IMR-90 (cell line): ENCODE data around the gene RNF175. TPM values are rescaled to one million over a fixed set of nuclear protein-coding genes. Genes with fewer than 3 reads are reported as not detected.
A peak's percentile ranks its signal among the peaks of the same experiment; 100 is the strongest.

ENCODE experiments used
- ATAC-seq: fragments of 200-7000 bp; cut with Tn5 transposase; 2 replicates; pipeline ENCODE4 v1.9.1; 2020; ENCODE audit warnings: low read depth, mild to moderate bottlenecking, moderate library complexity
- BruUV-seq: library from RNA; stranded (reverse); fragments of 400-500 nt; replicated peaks from 2 replicates; lab custom pipeline; 2021; lab: Mats Ljungman, UMichigan
- CTCF ChIA-PET: fragments of 300-600 bp; formaldehyde crosslinking; extraction: SDS; loops from one replicate; lab custom pipeline; 2021; ENCODE audit warnings: antibody characterized with exemption; lab: Yijun Ruan, JAX
- POLR2A ChIA-PET: fragments of 300-600 bp; sonication (Branson Sonifier 250); formaldehyde crosslinking; loops from one replicate; lab custom pipeline; 2022; ENCODE audit warnings: antibody characterized with exemption; ENCODE audit not compliant: unreplicated experiment; lab: Charles Lee
- DNase-seq: peaks from one replicate; pipeline ENCODE4 v3.0.0; 2013
- H2AFZ ChIP-seq: replicated peaks from 2 replicates; pipeline ENCODE3; 2013; ENCODE audit warnings: low read length, mild to moderate bottlenecking; ENCODE audit not compliant: poor library complexity
- H2AK5ac ChIP-seq: 2 replicates; pipeline ENCODE4 v1.6.1; 2013; ENCODE audit warnings: low read depth, low read length, inconsistent platforms
- H2AK9ac ChIP-seq: replicated peaks from 2 replicates; pipeline ENCODE3; 2013; ENCODE audit warnings: mild to moderate bottlenecking, low read depth, low read length, moderate library complexity; ENCODE audit not compliant: poor library complexity
- H2BK120ac ChIP-seq: 2 replicates; pipeline ENCODE4 v1.6.1; 2013; ENCODE audit warnings: low read depth, low read length, inconsistent platforms
- H2BK15ac ChIP-seq: 3 replicates; pipeline ENCODE4 v1.6.1; 2013; ENCODE audit warnings: low read depth, low read length, inconsistent platforms
- H2BK20ac ChIP-seq: 2 replicates; pipeline ENCODE4 v1.6.1; 2013; ENCODE audit warnings: low read depth, mild to moderate bottlenecking, inconsistent platforms, low read length, moderate library complexity
- H2BK5ac ChIP-seq: 2 replicates; pipeline ENCODE4 v1.6.1; 2013; ENCODE audit warnings: mild to moderate bottlenecking, low read depth, low read length, inconsistent platforms; ENCODE audit not compliant: poor library complexity, severe bottlenecking
- H3K14ac ChIP-seq: replicated peaks from 2 replicates; pipeline ENCODE4 v1.6.1; 2013; ENCODE audit warnings: low read depth, low read length, inconsistent platforms
- H3K18ac ChIP-seq: 2 replicates; pipeline ENCODE4 v1.6.1; 2013; ENCODE audit warnings: low read depth, low read length, control low read depth
- H3K23ac ChIP-seq: 2 replicates; pipeline ENCODE4 v1.6.1; 2013; ENCODE audit warnings: low read depth, low read length, inconsistent platforms
- H3K27ac ChIP-seq: 2 replicates; pipeline ENCODE4 v1.5.1; 2013; ENCODE audit warnings: mild to moderate bottlenecking, control low read depth, low read length; ENCODE audit not compliant: insufficient read depth
- H3K27me3 ChIP-seq: 2 replicates; pipeline ENCODE4 v1.6.1; 2013; ENCODE audit warnings: low read length; ENCODE audit not compliant: control insufficient read depth, insufficient read depth
- H3K36me3 ChIP-seq: 2 replicates; pipeline ENCODE4 v1.6.1; 2013; ENCODE audit warnings: low read length, mixed read lengths; ENCODE audit not compliant: control insufficient read depth, insufficient read depth
- H3K4ac ChIP-seq: 2 replicates; pipeline ENCODE4 v1.6.1; 2013; ENCODE audit warnings: low read depth, low read length, inconsistent platforms
- H3K4me1 ChIP-seq: 2 replicates; pipeline ENCODE4 v1.6.1; 2013; ENCODE audit warnings: low read length, mixed read lengths; ENCODE audit not compliant: control insufficient read depth, insufficient read depth
- H3K4me2 ChIP-seq: 2 replicates; pipeline ENCODE4 v1.6.1; 2013; ENCODE audit warnings: low read depth, mild to moderate bottlenecking, control low read depth, low read length, moderate library complexity
- H3K4me3 ChIP-seq: 2 replicates; pipeline ENCODE4 v1.5.1; 2013; ENCODE audit warnings: low read depth, mild to moderate bottlenecking, control low read depth, low read length, moderate library complexity; ENCODE audit not compliant: insufficient read depth
- H3K56ac ChIP-seq: 2 replicates; pipeline ENCODE4 v1.6.1; 2013; ENCODE audit warnings: low read length, inconsistent platforms; ENCODE audit not compliant: insufficient read depth; ENCODE audit errors: extremely low read depth
- H3K79me1 ChIP-seq, 2 experiments: 2 replicates each; pipeline ENCODE4 v1.6.1; 2013; ENCODE audit warnings: low read length in 2 of 2, inconsistent platforms in 1 of 2, low read depth in 1 of 2
- H3K9ac ChIP-seq: 2 replicates; pipeline ENCODE4 v1.6.1; 2013; ENCODE audit warnings: low read depth, low read length, control low read depth
- H3K9me1 ChIP-seq: 2 replicates; pipeline ENCODE4 v1.6.1; 2013; ENCODE audit warnings: low read length, inconsistent platforms; ENCODE audit not compliant: insufficient read depth
- H3K9me3 ChIP-seq: 2 replicates; pipeline ENCODE4 v1.6.1; 2013; ENCODE audit warnings: low read length; ENCODE audit not compliant: control insufficient read depth, insufficient read depth
- H4K20me1 ChIP-seq: 2 replicates; pipeline ENCODE4 v1.6.1; 2013; ENCODE audit warnings: low read length, inconsistent platforms; ENCODE audit not compliant: insufficient read depth
- H4K5ac ChIP-seq: 2 replicates; pipeline ENCODE4 v1.6.1; 2013; ENCODE audit warnings: mild to moderate bottlenecking, low read depth, low read length, control low read depth
- H4K8ac ChIP-seq, 2 experiments: 2 replicates each; pipeline ENCODE4 v1.6.1; 2013; ENCODE audit warnings: low read depth in 2 of 2, low read length in 2 of 2, control low read depth in 1 of 2, inconsistent platforms in 1 of 2
- H4K91ac ChIP-seq: 2 replicates; pipeline ENCODE4 v1.6.1; 2013; ENCODE audit warnings: low read depth, low read length, inconsistent platforms; ENCODE audit not compliant: insufficient read depth
- BHLHE40 ChIP-seq: fragments of 150-350 bp; IDR thresholded peaks from 2 replicates; pipeline ENCODE4 v1.6.1; 2016; ENCODE audit warnings: mild to moderate bottlenecking, low read depth, low read length
- WGBS, 2 experiments: methylation state at CpG; one replicate each; pipeline versions ENCODE4 v1.1.5 to v1.1.7; 2013; ENCODE audit warnings: missing lambda C conversion rate in 2 of 2; ENCODE audit not compliant: insufficient read length in 1 of 2; ENCODE audit errors: extremely low coverage in 2 of 2; 5-methylcytosine and 5-hydroxymethylcytosine counted together
- dilution Hi-C: fragments of 300-500 bp; cut with HindIII; formaldehyde crosslinking; loops from one replicate; pipeline ENCODE4 v1.14.3; 2018; ENCODE audit warnings: low sequenced_read_pairs; ENCODE audit not compliant: unreplicated experiment
- in situ Hi-C: fragments of 300-500 bp; cut with MboI; formaldehyde crosslinking; loops from 3 replicates; pipeline ENCODE4 v1.14.3; 2019; ENCODE audit warnings: low sequenced_read_pairs, inconsistent platforms, mixed read lengths
- intact Hi-C: fragments of 100-400 bp; cut with micrococcal nuclease; formaldehyde crosslinking; loops from 2 replicates; pipeline ENCODE4 v1.10.0; 2022
- polyA plus RNA-seq, 3 experiments: library from polyadenylated mRNA; depleted of rRNA; stranded (reverse); fragments of >200 nt; gene quantifications; 2 replicates each; pipeline ENCODE4 v1.2.3, GENCODE V29; 2012; ENCODE audit warnings: low replicate concordance in 1 of 3
- total RNA-seq: library from RNA; depleted of rRNA; stranded (reverse); fragments of >200 nt; gene quantifications from 2 replicates; pipeline ENCODE4 v1.2.3, GENCODE V29; 2012
- TF ChIP-seq, protein P1 (sequence below): fragments of 150-350 bp; IDR thresholded peaks from 2 replicates; pipeline ENCODE4 v1.6.1; 2017; ENCODE audit warnings: mild to moderate bottlenecking, antibody characterized with exemption, low read length, low read depth

RNF175 gene
- total and polyA plus RNA-seq, 2 of the 4 experiments (the other 2 are of a cell fraction): not detected

DNA sequence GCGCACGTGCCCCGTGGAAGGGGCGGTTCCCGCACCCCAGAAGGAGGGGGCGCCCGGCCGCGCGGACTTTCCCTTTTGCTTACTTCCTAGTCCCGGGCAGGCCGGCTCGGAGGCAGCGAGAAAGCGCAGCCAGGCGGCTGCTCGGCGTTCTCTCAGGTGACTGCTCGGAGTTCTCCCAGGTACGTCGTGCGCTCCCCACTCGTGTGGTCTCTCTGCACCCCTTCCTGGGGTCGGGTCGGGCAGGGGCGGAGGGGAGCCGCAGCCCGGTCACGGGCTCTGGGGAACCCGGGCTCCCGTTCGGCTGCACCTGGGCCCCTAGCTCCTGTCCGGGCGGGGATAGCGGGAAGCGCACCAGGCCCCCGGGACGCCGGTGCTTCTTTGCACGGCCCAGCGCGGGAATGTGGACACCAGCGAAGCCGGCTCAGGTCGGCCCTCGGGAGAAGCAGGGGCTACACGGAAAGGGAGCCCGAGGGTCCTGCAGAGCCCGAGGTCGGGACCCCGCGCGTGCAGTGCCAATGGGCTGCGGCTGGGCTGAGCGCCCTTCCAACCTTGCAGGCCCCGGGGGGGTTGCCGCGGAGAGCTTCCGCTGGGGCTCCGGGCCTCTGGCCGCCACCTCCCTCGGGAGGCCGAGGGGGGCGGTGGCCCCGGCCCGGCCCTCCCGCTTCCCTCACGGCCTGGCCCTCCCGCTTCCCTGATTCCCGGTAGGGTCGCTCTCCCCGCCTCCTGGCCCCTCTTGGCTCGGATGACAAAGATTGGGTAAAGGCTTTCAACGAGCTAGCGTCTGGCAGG is 75.4 kb downstream of the RNF175 start, which contains the start of gene TLR2:
Gene TLR2, plus strand, starts transcription at position 99 of the 789 bp plus-strand sequence. CDS start 18,628 bp downstream, outside the sequence.
- peak; percentile 71 for ATAC-seq
- Histone ChIP-seq H3K9me1 (no peaks in the 10 kb centered on the region), H3K27me3 (peaks cover 31% of the 10 kb centered on the region), H4K20me1 (no peaks in the 10 kb centered on the region), H2AK5ac (no peak within 1 kb of the TSS), H3K4me1 (no peaks in the 10 kb centered on the region), H2AFZ (peak within 1 kb of the TSS; percentile 79), H3K36me3 (no peaks in the 10 kb centered on the region), H3K4ac (no peak within 1 kb of the TSS), H2BK5ac (no peak within 1 kb of the TSS), H3K9me3 (peaks cover 5% of the 10 kb centered on the region), H3K56ac (no peak within 1 kb of the TSS), H2BK120ac (no peak within 1 kb of the TSS), H2BK20ac (no peak within 1 kb of the TSS), H3K14ac (no peak within 1 kb of the TSS), H3K4me2 (peak within 1 kb of the TSS; percentile 80), H3K27ac (no peak within 1 kb of the TSS), H4K91ac (no peak within 1 kb of the TSS), H3K4me3 (peak within 1 kb of the TSS; percentile 35), H2BK15ac (no peak within 1 kb of the TSS), H3K79me1 (no peaks in the 10 kb centered on the region), H3K9ac (no peak within 1 kb of the TSS), H4K5ac (no peak within 1 kb of the TSS), H3K18ac (no peak within 1 kb of the TSS), H3K23ac (no peak within 1 kb of the TSS), H4K8ac (no peak within 1 kb of the TSS), H2AK9ac (no peak within 1 kb of the TSS)
- 4% methylated on average over 34 of the region's 75 CpGs; no CpG with 5 or more reads in 1 of the 2 experiments for WGBS, 2 experiments
- intact Hi-C loops (no loop called here), in situ Hi-C loops (no loop called here), dilution Hi-C loops (no loop called here)
- ChIA-PET POLR2A (no interaction called here), CTCF (no interaction called here)
- BruUV-seq: no TSS peak
- TF ChIP-seq, protein P1, sequence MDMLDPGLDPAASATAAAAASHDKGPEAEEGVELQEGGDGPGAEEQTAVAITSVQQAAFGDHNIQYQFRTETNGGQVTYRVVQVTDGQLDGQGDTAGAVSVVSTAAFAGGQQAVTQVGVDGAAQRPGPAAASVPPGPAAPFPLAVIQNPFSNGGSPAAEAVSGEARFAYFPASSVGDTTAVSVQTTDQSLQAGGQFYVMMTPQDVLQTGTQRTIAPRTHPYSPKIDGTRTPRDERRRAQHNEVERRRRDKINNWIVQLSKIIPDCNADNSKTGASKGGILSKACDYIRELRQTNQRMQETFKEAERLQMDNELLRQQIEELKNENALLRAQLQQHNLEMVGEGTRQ: 0 out of 2 replicates have a peak, but pooled peaks have one; percentile 32
- no peak for TF ChIP-seq BHLHE40
- no peak for DNase-seq
